Activated naive CD8-positive, alpha-beta T cell treated with anti-CD3 and anti-CD28 coated beads, Interleukin-2, amount 50 U/mL, for 16 hours (primary cell): ENCODE results near the gene MACO1.

Experiments used
- DNase-seq: peaks from one replicate; pipeline ENCODE4 v3.0.0-alpha.2; 2020; ENCODE audit warnings: low read depth, low spot score

MACO1 gene

DNA sequence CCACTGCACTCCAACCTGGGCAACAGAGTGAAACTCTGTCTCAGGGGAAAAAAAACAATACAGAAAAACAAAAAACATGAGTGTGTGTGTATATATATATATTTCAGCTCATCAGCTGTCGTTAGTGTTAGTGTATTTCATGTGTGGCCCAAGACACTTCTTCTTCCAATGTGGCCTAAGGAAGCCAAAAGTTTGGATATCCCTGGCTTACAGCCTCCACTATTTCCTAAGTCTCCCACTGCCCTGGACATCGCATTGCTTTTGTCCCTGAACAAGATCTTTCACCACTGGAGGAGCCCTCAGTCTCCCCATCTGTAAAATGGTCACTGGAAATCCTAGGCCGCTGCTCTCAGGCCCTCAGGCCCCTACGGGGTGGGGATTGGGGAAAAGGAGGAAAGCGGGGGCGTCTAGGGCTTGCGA, 112.3 kb downstream of the MACO1 start:
- no peak for DNase-seq

DNA sequence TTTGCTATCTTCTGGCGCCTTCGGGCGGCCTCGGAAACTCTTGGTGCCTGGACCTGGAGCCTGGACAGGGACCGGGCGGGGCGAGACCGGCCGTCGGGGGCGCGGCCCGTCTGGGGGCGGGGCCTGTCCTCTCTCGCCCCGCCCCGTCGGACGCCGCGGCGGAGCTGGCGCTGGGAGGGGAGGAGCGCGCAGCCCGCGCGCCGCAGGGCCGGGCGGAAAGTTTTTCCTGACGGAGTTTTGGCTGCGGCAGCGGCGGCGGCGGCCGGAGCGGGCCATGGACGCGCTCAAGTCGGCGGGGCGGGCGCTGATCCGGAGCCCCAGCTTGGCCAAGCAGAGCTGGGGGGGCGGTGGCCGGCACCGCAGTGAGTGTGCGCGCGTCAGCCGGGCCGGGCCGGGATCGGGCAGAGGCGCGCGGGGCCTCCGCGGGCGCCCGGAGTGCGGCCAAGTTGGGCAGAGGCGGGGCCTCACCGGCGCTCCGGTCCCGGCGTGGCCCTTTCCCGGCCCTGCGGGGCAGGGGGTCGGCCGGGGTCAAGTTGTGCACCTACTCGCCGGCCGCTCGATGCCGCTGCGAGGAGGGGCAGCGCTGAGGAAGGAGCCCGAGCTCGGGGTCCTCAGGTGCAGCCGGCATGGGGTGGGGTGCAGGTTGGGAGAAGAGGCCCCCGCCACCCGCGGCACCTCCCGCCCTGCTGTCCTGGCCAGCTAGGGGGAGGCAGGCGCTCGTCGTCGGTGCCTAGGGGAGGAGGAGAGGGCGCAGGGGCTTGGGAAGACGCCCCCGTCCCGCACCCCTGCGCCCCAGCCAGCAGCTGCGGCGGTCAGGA, 112.9 kb downstream of the MACO1 start, which contains the start of gene LDLRAP1:
LDLRAP1 (plus strand) TSS at position 182 of the 818 bp plus-strand sequence; CDS start at position 275, 93 bp downstream.
- no peak for DNase-seq

DNA sequence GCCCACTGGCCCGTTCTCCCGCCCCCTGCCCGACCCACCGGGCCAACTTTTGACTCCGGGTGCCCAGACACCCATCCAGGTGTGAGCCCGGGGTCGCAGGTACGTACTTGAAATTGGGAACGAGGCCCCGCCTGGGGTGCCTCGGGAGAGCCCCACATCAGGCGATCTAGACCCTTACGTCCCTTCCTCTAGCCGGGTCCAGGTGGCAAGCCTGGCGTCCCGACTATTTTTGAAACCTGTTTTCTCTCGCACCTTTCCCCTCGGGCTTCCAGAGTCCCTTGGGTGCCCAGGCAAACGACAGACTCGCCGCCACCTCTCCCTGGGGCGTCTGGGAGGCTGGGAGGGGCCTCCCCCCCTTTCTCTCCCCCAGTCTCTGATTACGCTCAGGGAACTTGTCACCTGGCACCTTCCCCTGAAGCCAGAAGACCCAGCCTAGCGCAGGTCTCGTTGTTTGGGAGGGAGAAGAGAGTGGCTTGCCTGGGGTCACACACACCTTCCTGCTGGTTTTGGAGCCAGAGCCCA, 113.6 kb downstream of the MACO1 start:
- no peak for DNase-seq

- DNase-seq: no peak
Observed at GRCh38 chr1:25544819-25545218, 114.1 kb downstream of the MACO1 start.

GRCh38 chr1:25545767-25546166, 115.1 kb downstream of the MACO1 start:
- DNase-seq: no peak

- DNase-seq: no peak
Observed at GRCh38 chr1:25546193-25546592, 115.5 kb downstream of the MACO1 start.

DNA sequence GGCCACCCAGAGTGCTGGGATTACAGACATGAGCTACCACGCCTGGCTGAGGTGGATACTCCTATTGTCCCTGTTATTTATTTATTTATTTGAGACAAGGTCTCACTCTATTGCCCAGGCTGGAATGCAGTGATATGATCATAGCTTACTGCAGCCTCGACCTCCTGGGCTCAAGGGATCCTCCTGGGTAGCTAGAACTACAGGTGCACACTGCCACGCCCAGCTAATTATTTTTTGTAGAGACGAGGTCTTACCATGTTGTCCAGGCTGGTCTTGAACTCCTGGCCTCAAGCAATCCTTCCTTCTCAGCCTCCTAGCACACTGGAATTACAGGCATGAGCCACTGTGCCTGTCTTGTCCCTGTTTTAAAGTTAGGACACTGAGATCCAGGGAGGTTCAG, 117.9 kb downstream of the MACO1 start:
- no peak for DNase-seq

DNA sequence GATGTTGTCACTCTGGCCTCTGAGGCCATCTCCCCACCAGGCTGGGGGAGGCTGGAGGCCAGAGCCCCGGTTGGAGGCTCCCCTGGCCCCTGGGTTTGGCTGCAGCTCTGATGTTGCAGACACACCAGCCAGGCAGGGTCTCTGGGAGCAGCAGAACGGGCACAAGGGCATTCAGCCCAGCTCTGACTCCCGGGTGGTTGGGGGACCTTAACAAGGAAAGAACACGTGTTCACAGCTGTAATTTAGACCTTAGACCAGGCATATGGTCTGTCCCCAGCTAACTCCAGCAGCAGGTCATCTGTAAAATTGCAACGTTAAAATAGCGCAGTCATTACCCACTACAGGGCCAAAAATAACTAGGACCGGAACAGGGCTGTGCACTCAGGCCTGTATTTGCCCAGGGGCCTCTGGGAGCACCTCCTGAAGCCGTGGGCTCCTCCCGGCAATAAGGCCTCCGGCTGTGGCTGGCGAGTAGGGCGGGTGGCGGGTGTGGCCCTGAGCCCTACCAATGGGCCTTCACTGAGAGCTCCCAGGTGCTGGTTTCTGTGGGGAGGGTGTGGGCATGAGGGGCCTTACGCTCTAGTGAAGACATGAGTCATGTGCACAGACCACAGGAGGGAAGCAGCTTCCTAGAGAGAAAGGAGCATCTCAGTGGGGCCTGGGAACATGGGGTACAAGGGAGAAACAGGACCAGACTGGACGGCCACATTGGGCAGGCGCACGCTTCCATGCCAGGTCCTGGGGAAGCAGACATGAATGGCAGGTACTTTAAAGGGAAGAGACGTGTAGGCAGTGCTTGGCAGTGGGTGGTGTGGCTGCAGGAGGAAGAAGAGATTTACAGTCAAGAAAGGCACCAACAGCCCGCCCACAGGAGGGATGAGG, 118.8 kb downstream of the MACO1 start:
- peak; percentile 61 for DNase-seq
